PC-9 (cell line): ENCODE measurements around the gene HOXA2. TPM values are rescaled to one million over a fixed set of nuclear protein-coding genes. Genes with fewer than 3 reads are reported as not detected.

Experiments used
- BruUV-seq: library from RNA; stranded (reverse); fragments of 400-500 nt; replicated peaks from 2 replicates; lab custom pipeline; 2021; lab: Mats Ljungman, UMichigan
- CTCF ChIA-PET: fragments of 300-600 bp; sonication (Branson Sonifier 250); formaldehyde crosslinking; loops from one replicate; lab custom pipeline; 2022; ENCODE audit warnings: antibody characterized with exemption; lab: Charles Lee
- POLR2A ChIA-PET: fragments of 300-600 bp; sonication (Branson Sonifier 250); formaldehyde crosslinking; loops from one replicate; lab custom pipeline; 2022; ENCODE audit warnings: antibody characterized with exemption; ENCODE audit not compliant: unreplicated experiment; lab: Charles Lee
- DNase-seq, 2 experiments: peaks; one replicate each; pipeline versions ENCODE4 v3.0.0 to v3.0.0-alpha.2; 2015 to 2022; ENCODE audit warnings: mixed read lengths in 1 of 2
- H2AFZ ChIP-seq: fragments of 200-600 bp; sonication (generic); 2 replicates; pipeline ENCODE4 v1.8.1; 2017; ENCODE audit warnings: antibody characterized with exemption
- H3F3A ChIP-seq: fragments of 200-600 bp; sonication (generic); 2 replicates; pipeline ENCODE4 v1.8.1; 2017; ENCODE audit warnings: antibody characterized with exemption, mild to moderate bottlenecking, low read depth; ENCODE audit not compliant: insufficient read depth
- H3K27ac ChIP-seq: fragments of 200-600 bp; sonication (generic); 2 replicates; pipeline ENCODE4 v1.6.1; 2016; ENCODE audit warnings: mixed run types
- H3K27me3 ChIP-seq: fragments of 200-600 bp; sonication (generic); 2 replicates; pipeline ENCODE4 v1.6.1; 2016; ENCODE audit warnings: low read depth, mixed run types; ENCODE audit not compliant: insufficient read depth
- H3K36me3 ChIP-seq: fragments of 200-600 bp; sonication (generic); 2 replicates; pipeline ENCODE4 v1.6.1; 2016; ENCODE audit warnings: low read depth, mixed run types
- H3K4me1 ChIP-seq: fragments of 200-600 bp; sonication (generic); replicated peaks from 2 replicates; pipeline ENCODE4 v1.6.1; 2016; ENCODE audit warnings: mixed run types; ENCODE audit not compliant: insufficient read depth
- H3K4me2 ChIP-seq: fragments of 200-600 bp; sonication (generic); 2 replicates; pipeline ENCODE4 v1.6.1; 2017; ENCODE audit warnings: mixed run types
- H3K4me3 ChIP-seq: fragments of 200-600 bp; sonication (generic); 2 replicates; pipeline ENCODE4 v1.6.1; 2016; ENCODE audit warnings: mixed run types
- H3K79me2 ChIP-seq: fragments of 200-600 bp; sonication (generic); 2 replicates; pipeline ENCODE4 v1.6.1; 2017; ENCODE audit warnings: low read depth, mixed run types
- H3K9me2 ChIP-seq: fragments of 200-600 bp; sonication (generic); 2 replicates; pipeline ENCODE4 v1.8.1; 2017; ENCODE audit warnings: mild to moderate bottlenecking; ENCODE audit not compliant: insufficient read depth
- H3K9me3 ChIP-seq: fragments of 200-600 bp; sonication (generic); 2 replicates; pipeline ENCODE4 v1.8.1; 2016; ENCODE audit warnings: low read depth; ENCODE audit not compliant: insufficient read depth
- H4K20me1 ChIP-seq: fragments of 200-600 bp; sonication (generic); 2 replicates; pipeline ENCODE4 v1.8.1; 2017; ENCODE audit not compliant: insufficient read depth
- EZH2 ChIP-seq: fragments of 200-600 bp; sonication (generic); IDR thresholded peaks from 2 replicates; pipeline ENCODE4 v1.8.0; 2017; ENCODE audit warnings: antibody characterized with exemption, low read depth
- intact Hi-C: fragments of 100-400 bp; cut with micrococcal nuclease; formaldehyde crosslinking; loops from one replicate; pipeline ENCODE4 v1.10.0; 2022; ENCODE audit not compliant: unreplicated experiment
- total RNA-seq: library from RNA; stranded (reverse); gene quantifications from 2 replicates; pipeline ENCODE4 v1.2.3, GENCODE V29; 2021
- TF ChIP-seq, protein P1 (sequence below): fragments of 200-600 bp; sonication (generic); conservative IDR thresholded peaks from 2 replicates; pipeline ENCODE4 v1.6.1; 2017; ENCODE audit warnings: mixed run types, antibody characterized with exemption, mild to moderate bottlenecking, moderate library complexity

Gene HOXA2
- total RNA-seq, 1 experiment from 2014 or later, result 6.1 TPM

DNA sequence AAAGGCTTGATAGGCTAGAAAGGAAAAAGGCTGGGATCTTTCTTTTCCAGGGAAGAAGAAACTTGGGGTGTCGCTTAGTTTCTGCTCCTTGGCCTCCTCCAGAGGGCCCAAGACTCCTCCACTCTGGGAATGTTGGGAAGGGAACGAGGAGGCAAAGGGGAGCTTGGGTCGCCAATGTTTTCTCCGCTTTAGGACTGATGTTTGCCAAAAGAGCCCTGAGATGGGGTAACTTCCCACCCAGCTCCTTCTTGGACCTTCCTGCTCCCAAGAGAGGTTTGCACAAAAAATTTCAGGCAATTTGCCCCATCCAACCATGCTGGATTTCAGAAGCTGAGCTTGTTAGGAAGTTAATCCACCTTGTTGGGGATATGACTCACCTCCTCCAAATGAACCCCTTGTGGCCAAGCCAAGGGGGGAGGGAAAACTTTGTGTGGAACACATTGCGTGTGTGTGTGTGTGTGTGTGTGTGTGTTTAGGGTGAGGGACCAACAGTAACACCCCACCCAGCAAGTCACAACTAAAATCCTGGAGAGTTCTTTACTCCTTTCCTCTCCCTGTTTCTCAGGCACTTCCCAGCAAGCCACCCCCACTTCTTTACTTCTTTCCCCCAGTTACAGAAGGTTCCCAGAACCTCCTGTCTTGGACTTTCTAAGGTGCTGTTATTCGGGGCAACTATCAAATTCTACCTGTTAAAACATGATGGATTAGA is 8.7 kb upstream of the HOXA2 start:
- Histone ChIP-seq H3F3A (peaks cover 64% of the 10 kb centered on the region), H3K27ac (peak overlapping the region; percentile 92), H4K20me1 (no peaks in the 10 kb centered on the region), H3K79me2 (peaks cover 89% of the 10 kb centered on the region), H2AFZ (no peak overlapping the region), H3K9me3 (no peaks in the 10 kb centered on the region), H3K4me3 (peak overlapping the region; percentile 80), H3K36me3 (peaks cover 45% of the 10 kb centered on the region), H3K4me1 (peaks cover 29% of the 10 kb centered on the region), H3K27me3 (no peaks in the 10 kb centered on the region), H3K4me2 (peak overlapping the region; percentile 87), H3K9me2 (no peaks in the 10 kb centered on the region)
- peak; percentile 52 to 85 for DNase-seq
- CTCF ChIA-PET, result interaction anchor here (0.8 kb wide), 1 partner anchor 29 kb away, joined by 3 read pairs; no protein-coding TSS in a partner anchor
- no peak for TF ChIP-seq EZH2
- TF ChIP-seq, protein P1, sequence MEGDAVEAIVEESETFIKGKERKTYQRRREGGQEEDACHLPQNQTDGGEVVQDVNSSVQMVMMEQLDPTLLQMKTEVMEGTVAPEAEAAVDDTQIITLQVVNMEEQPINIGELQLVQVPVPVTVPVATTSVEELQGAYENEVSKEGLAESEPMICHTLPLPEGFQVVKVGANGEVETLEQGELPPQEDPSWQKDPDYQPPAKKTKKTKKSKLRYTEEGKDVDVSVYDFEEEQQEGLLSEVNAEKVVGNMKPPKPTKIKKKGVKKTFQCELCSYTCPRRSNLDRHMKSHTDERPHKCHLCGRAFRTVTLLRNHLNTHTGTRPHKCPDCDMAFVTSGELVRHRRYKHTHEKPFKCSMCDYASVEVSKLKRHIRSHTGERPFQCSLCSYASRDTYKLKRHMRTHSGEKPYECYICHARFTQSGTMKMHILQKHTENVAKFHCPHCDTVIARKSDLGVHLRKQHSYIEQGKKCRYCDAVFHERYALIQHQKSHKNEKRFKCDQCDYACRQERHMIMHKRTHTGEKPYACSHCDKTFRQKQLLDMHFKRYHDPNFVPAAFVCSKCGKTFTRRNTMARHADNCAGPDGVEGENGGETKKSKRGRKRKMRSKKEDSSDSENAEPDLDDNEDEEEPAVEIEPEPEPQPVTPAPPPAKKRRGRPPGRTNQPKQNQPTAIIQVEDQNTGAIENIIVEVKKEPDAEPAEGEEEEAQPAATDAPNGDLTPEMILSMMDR, result no peak
- POLR2A ChIA-PET, result no interaction called here
- intact Hi-C loops, result loop anchor here (1.0 to 10.0 kb wide), 3 partner anchors 84 to 634 kb away; partner anchors contain the start of gene TAX1BP1
- BruUV-seq, result no TSS peak

DNA sequence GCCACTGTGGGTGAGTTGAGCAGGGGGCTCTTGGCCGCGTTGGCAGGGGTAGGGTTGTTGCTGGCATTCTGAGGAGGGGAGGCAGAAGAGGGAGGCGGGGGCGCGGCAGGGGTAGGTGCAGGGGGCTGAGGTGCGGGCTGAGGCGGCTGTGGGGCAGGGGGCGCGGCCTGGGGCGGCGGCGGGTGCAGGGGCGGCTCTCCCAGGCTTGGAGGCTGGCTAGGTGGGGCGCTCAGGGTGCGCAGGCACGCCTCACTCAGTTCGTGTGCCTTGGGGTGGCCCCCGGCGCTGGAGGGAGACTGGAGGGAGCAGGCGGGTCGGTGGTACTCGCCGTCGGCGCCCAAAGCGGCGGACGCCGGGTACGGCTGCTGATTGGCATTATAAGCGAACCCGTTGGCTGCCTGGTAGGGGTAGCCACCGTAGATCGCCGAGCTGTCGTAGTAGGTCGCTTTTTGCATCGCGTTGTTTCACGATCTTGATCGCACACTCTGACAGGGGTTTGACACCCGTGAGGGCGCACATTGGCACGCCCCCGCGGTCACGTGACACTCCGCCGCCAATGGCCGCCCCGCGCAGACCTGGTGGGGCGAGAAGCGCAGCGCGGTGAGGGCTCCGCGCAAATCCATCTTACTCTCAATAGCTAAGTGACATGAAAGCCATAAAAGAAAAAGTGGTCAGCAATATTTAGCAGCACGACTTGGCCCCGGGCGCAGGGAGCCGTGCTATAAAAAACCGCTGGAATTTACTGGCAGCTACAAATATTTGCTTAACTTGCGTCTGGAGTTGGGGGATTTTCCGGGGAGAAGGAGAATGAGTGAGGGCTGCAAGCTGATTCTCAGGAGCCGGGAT is 7.9 kb upstream of the HOXA2 start:
- H2AFZ ChIP-seq, result no peak overlapping the region
- peaks cover 41% of the 10 kb centered on the region for H3K36me3 ChIP-seq
- H3K4me3 ChIP-seq, result peak overlapping the region; percentile 80; the same call in 1 of the 2 replicates

More for the DNA sequence above, 7.9 kb upstream of the HOXA2 start:
- BruUV-seq, result no TSS peak
- Histone ChIP-seq H3F3A (peaks cover 64% of the 10 kb centered on the region), H4K20me1 (no peaks in the 10 kb centered on the region), H3K4me2 (peak overlapping the region; percentile 87), H3K9me2 (no peaks in the 10 kb centered on the region), H3K9me3 (no peaks in the 10 kb centered on the region), H3K27me3 (no peaks in the 10 kb centered on the region), H3K4me1 (peaks cover 29% of the 10 kb centered on the region), H3K79me2 (peaks cover 86% of the 10 kb centered on the region), H3K27ac (peak overlapping the region; percentile 92)
- intact Hi-C loops, result loop anchor here (1.0 to 10.0 kb wide), 3 partner anchors 83 to 634 kb away; partner anchors contain the start of gene TAX1BP1
- peak in 1 of 2 experiments; percentile 22 for DNase-seq
- CTCF ChIA-PET, result interaction anchor here (0.8 kb wide), 1 partner anchor 29 kb away, joined by 3 read pairs; no protein-coding TSS in a partner anchor
- POLR2A ChIA-PET, result no interaction called here
- TF ChIP-seq, protein P1, result no peak
- no peak for TF ChIP-seq EZH2
